Measurements from ENCODE around the gene PLPPR3.

Gene PLPPR3

GRCh38 chr19:795691-796581 is 25.8 kb downstream of the PLPPR3 start:
- DNase-seq (ENCODE audit: low spot score) = no peak

GRCh38 chr19:795073-795611 is 26.6 kb downstream of the PLPPR3 start:
- no peak for DNase-seq (ENCODE audit: low spot score)

GRCh38 chr19:793806-794205 is 27.9 kb downstream of the PLPPR3 start:
- no peak for DNase-seq (ENCODE audit: low spot score)

DNA sequence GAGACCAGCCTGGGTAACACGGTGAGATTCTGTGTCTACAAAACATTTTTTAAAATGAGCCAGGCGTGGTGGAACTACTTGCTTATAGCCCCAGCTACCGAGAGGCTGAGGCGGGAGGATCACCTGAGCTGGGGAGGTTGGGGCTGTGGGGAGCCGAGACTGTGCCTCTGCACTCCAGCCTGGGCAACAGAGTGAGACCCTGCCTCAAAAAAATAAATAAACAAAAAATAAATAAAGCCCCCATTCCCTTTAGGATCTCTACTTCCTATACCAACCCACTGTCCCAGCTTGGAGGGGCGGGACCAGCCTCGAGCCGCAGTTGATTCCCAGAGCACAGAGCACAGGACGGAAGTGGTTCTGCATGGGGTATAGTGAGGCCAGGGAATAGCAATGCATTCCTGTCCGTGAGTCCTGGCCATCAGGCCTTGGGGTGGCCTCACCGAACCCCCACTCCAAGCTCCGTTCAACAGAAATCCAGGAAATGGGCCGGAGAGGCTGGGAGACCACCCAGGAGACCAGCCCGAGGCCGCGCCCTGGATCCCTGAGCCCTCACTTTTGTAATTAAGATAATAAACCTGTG is 29.4 kb downstream of the PLPPR3 start:
- no peak for DNase-seq (ENCODE audit: low spot score)

DNA sequence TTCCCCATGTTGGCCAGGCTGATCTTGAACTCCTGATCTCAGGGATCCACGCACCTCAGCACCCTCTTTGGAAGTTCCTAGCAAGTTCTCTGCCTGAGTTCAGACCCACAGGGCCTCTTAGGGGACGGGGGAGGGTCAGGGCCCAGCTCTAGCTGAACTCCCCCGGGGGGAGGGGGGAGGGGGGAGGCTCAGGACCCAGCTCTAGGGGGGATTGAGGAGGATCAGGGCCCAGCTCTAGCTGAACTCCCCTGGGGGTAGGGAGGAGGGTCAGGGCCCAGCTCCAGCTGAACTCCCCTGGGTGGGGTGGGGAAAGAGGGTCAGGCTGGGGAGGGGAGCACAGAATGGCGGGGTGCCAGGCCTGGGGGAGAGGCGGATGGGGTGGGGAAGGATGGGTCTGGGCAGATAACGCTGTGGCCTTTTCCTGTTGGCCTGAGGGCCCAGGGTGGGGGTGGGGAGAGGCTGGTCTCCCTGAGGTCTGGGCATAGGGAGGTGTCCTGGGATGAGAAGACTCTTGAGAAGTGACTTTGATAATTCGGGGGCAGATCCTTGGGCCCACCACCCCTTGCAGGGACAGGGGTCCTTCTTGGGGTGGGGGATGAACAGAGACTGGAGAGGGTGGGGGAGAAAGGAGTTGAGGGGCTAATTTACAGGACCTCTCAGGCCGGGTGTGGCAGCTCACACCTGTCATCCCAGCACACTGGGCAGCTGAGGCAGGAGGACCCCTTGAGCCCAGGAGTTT is 30.0 kb downstream of the PLPPR3 start:
- DNase-seq (ENCODE audit: low spot score) = no peak

DNA sequence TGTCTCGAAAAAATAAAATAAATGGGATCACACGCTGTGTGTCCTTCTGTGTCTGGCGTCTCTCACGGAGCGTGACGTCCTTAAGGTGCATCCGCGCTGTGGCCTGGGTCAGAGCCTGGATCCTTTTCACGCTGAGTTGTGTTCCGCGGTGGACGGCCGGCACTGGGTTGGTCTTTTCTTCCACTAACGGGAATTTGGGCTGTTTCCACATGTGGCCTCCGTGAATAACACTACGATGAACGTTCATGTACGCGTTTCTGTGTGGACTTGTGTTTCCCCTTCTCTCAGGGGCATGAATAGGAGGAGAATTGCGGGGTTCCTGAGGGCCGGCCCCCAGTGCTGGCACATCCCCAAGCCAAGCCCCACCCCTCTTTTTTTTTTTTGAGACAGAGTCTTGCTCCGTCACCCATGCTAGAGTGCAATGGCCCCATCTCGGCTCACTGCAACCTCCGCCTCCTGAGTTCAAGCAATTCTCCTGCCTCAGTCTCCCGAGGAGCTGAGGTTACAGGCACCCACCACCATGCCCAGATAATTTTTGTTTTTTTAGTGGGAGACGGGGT is 30.7 kb downstream of the PLPPR3 start:
- no peak for DNase-seq (ENCODE audit: low spot score)

GRCh38 chr19:789701-790060 is 32.1 kb downstream of the PLPPR3 start:
- no peak for DNase-seq (ENCODE audit: low spot score)

GRCh38 chr19:788983-789700 is 32.6 kb downstream of the PLPPR3 start:
- DNase-seq (ENCODE audit: low spot score) = no peak

- no peak for DNase-seq (ENCODE audit: low spot score)
These were observed 33.1 kb downstream of the PLPPR3 start for GRCh38 chr19:788686-788982.

GRCh38 chr19:787536-787935 is 34.2 kb downstream of the PLPPR3 start:
- DNase-seq (ENCODE audit: low spot score) = no peak

DNA sequence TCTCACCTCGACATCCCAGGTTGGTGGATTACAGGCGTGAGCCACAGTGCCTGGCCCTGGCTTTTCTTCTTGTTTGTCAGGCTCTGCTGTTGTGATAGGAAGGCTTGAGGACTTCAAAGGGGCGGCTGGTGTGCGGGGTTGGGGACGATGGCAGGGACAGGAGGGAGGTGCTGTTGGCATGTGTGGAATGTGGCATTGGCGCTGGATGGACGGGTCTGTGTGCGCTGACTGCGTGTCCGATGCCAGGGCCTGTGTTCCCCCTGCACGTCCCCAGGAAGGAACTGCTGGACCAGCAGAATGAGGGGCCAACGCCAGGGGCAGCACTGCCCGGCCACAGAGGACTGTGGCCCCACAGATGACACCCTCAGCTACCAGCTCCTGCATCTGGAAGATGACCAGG is 37.2 kb downstream of the PLPPR3 start:
- DNase-seq (ENCODE audit: low spot score) = no peak

GRCh38 chr19:782878-783668 is 38.7 kb downstream of the PLPPR3 start:
- no peak for DNase-seq (ENCODE audit: low spot score)

GRCh38 chr19:782185-782877 is 39.4 kb downstream of the PLPPR3 start:
- no peak for DNase-seq (ENCODE audit: low spot score)

DNA sequence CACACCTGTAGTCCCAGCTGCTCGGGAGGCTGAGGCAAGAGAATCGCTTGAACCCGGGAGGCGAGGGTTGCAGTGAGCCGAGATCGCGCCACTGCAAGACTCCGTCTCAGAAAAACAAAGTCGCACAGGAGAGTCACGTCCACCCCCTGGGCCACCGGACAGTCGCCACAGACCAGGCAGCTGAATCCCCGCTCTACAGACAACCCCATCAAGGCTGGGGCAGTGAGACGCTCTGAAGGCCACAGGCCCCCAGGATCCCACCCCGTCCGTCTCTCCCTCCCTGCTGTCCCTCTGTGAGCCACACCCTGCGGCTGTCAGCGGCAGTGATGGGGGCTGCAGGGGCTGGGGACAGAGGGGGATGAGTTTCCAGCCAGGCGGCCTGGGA is 40.0 kb downstream of the PLPPR3 start:
- DNase-seq (ENCODE audit: low spot score) = no peak

- no peak for DNase-seq (ENCODE audit: low spot score)
These were observed 40.8 kb downstream of the PLPPR3 start for GRCh38 chr19:780935-781334.

GRCh38 chr19:778910-779653 is 42.7 kb downstream of the PLPPR3 start:
- no peak for DNase-seq (ENCODE audit: low spot score)

DNA sequence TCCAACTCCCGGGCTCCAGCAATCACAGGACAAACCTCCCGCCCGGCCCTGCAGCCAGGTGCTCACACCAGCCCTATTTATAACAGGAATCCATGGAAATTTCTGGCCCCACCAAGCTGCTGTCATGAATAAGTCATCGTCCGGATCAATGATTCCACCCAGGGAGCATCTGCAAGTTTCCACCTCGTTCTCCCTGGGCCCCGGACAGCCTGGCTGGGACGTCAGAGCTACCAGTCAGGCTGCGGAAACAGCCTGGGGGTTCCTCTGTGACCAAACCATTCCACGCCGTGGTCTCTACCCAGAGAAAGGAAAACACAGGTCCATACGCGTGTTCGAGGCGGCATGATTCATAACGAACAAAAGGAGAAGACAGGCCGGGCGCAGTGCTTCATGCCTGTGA is 45.2 kb downstream of the PLPPR3 start:
- no peak for DNase-seq (ENCODE audit: low spot score)

DNA sequence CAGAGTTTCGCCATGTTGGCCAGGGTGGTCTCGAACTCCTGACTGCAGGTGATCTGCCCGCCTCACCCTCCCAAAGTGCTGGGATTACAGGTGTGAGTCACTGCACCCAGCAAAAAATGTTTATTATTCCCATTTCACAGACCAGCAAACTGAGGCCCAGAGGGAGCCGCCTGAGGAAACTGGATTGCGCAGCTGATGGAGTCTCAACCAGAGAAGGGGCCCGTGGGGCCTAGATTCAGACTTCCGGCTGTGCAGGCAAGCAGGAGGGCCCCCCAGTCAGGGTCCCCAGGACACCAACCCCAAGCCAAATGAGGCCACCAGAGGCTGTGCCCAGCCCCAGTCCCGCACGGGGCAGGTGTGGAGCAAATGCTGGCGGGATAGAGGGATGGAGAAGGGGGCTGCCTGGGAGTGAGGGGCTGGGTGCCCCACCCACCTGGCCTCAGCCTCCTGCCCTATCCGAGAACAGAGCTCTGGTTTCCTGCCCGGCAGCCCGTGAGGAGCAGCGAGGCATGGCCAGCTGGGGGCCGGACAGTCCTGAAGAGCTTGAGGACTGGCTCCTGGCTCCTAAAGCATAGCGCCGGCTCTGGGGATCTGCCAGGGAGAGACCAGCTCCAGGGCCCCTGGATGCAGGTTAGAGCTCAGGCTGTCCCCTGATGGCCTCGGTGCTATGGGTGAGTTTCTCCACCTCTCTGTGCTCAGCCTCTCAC is 48.9 kb downstream of the PLPPR3 start:
- DNase-seq (ENCODE audit: low spot score) = no peak

DNA sequence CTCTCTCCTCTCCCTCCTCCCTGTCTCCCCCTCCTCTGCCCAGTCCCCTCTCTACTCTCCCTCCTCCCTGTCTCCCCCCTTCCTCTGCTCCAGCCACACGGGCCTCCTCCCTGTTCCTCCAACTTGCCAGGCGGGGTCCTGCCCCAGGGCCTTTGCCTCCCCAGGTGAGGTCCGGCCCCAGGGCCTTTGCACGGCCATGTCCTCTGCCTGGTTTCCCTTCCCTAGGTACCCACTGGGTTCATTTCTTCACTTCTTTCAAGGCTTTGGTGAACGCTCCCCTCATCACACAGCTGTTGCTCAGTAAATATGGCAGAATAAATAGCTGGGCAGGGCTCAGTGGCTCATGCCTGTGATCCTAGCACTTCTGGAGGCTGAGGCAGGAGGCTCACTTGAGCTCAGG is 49.7 kb downstream of the PLPPR3 start:
- DNase-seq (ENCODE audit: low spot score) = no peak

Measured in CD4-positive, alpha-beta T cell treated with Interleukin-2 at 100 ng/mL for 4 hours (primary cell).